HG03064 (cell line): ENCODE data around the gene SCAMP4.

Experiments used
- ATAC-seq: cut with Tn5 transposase; IDR thresholded peaks from one replicate; pipeline ENCODE4 v1.9.1; 2021; ENCODE audit warnings: low read depth; ENCODE audit not compliant: unreplicated experiment

The SCAMP4 gene

DNA sequence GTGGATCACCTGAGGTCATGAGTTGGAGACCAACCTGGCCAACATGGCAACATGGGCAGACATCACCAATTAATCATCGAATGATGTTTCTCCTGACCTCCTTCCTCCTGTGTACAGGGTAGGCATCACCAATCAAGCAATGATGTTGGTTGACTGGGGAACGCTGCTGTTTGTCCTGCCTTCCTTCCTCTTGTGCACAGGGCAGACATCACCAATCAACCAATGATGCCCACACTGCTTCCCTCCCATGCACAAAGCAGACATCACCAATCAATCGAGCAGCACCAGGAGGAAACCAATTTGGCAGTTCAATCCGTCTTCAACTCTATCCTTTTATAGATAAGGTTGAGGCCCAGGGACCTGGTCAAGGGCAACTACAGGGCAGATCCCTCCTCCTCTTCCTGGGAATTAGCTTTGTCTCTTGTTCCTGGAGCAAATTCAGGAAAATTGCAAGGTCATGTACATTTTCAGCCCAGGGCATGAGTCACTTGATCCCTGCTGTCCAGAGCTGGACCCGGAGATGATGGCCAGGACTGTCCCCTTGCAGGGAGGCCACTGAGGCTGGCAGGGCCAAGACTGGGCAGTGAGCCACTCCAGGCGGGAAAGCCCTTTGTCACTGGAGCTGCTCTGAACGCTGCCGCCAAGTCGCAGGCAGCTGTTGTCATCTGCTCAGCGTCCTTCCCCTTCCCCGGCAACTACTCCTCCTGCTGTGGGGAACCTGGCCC lies 30.4 kb downstream of the SCAMP4 start:
- ATAC-seq = no peak

DNA sequence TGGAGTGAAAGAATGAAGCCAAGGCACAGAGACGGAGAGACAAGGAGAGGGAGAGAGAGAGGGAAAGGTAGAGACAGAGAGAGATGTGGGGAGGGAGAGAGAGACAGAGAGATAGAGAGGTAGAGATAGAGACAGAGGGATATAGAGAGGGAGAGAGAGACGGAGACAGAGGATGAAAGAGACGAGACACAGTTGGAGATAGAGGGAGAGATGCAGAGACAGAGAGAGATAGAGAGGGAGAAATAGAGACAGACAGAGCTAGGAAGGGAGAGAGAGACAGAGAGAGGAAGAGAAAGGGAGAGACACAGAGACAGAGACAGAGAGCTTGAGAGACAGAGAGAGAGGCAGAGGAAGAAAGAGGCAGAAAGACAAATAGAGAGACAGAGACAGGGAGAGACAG lies 31.2 kb downstream of the SCAMP4 start:
- no peak for ATAC-seq

DNA sequence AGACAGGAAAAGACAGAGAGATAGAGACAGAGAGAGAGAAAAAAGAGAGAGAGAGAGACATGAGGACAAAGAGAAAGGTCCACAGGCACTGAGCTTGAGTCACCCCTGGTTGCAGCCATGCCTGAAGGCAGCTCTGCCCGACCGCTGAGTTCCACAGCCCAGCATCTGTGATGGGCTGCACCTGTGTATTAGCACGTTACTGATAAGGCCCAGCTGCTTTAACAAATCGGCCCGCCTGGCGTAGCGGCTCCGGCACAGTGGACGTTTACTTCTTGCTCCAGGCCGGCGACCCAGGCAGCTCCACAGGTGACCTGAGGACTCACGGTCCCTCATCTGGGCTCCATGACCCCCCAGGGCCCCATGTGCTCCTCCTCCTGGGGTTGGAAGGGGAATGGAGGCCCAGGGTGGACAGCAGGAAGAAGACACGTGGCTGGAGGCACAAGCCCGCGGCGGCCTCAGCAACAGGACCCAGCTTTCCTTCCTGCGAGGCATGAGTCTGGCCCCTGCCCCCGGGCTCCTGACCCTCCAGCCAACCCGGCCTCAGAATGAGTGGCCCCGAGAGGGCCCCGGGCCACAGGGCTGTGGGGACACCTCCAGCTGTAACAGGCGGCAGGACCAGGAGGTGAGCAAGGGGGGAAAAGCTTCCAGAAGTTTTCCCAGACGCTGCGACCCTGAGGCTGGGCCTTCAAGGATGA lies 31.9 kb downstream of the SCAMP4 start:
- no peak for ATAC-seq

DNA sequence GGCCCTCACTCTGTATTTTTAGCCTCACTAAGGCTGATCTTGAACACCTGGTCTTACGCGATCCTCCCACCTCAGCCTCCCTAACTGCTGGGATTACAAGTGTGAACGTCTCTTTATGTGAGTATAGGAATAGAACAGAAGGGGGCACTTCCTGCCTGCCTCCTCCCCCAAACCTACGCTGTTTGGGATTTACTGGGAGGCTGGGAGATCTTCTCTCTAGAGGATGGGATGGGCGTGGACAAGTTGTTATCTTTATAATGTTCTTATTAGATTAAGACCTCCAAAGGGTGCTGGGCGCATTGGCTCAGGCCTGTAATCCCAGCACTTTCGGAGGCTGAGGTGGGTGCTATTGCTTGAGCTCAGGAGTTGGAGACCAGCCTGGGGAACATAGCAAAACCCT lies 32.9 kb downstream of the SCAMP4 start:
- no peak for ATAC-seq

DNA sequence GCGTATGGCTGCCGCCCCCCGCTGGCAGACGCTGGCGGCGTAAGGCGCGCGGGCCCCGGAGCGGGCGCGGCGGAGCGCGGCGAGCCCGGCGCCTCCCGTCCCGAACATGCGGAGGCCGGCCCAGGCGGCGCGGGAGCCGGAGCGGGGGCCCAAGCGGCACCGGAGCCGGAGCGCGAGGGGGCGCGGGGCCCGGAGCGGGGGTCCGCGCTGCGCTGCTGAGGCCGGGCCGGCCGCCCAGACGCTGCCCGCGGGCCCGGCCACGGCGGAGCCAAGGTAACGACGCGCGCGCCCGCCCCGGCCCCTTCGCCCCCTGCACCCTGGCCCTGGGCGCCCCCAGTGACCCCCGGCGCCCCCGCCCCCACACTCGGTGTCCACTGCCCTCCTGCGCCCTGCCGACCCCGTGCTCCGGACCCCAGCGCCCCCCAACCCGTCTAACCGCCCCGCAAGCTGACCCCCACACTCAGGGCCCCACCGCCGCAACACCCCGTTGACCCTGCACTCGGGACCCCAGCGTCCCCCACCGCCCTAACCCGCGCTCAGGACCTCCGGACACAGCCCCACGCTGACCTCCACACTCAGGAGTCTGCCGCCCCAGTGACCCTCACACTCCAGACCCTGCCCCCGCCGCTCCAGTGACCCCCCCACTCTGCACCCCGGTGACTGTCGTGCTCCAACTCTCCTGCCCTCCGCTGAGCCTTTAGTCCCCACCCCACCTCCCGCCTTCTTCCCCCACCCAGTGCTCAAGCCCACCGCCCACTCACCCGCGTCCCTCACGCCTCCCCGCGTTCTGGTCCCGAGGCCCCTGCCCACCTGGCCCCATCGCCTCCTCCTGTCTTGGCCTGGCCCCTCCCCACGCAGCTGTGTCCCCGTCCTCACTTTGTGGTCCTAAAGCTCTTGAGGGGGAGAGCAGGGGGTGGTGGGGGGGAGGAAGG lies 36.2 kb downstream of the SCAMP4 start, which contains the start of gene CSNK1G2:
Gene CSNK1G2, plus strand, starts transcription at position 27 of the 932 bp plus-strand sequence. CDS start 28,601 bp downstream, outside the sequence.
- ATAC-seq = peak; percentile 44

DNA sequence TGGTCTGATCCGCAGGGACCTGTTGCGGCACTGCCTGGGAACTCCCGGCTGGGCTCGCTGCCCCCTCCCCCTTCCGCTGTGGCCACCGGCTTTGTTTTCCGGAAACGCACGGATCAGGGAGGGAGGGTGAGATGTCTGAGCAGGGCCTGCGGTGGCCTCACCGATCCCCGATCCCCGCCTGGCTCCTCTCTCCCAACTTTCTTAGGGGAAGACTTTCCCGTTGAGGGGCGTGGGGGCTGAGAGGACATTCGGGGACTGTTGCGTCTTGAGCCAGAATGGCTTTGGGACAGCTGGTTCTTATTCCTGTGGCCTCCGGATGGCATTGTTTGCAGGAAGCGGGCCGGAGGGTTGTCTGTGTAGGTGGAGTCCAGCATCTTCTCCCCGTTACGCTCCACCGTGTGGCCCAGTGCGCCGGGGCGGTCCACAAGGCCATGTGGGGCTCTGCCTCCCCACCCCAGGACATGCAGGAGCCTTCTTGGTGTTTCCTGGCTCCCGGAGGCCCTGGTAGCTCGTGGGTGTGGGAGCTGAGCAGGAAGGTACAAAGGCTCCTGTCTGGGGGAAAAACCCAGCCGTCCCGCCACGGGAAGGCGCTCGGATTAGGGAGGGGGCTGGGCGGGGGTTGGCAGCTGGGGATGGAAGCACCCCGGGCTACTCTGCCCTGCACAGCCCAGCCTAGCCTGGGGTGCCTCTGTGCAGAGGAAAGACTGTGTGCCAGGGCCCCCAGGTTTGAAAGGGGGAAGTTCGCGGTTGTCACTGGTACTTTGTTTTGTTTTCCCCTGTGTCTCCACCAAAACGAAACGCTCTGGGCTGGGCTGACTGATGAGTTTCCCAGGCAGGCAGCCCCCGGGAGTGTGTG lies 37.1 kb downstream of the SCAMP4 start:
- no peak for ATAC-seq

DNA sequence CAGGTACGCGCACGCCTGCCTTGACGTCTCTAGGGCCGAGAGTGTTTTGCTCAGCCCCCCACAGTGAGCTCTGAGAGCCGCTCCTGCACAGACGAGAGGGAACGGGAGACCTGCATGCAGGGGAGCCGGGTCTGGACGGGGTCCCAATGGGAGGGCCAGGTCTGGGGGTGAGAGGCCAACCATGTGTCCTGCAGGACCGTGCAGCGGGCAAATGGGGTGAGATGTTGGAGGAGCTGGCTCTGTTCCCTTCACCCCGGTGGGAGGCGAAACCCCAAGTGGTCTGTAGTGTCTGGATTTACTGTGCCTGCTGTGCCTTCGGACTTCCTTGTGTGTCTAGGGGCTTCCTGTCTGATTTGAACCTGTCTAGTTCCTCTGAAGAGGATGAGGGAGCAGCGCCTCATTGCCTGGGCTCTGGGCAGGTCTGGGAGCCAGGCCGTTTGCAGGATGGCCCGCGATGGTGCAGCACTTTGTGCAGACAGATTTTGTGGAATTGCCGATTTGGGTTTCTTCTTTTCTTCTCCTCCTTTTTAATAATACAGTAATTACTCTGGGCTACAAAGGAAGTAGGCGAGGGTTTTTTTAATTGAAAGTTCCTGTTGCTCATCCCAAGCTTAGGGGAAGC lies 37.8 kb downstream of the SCAMP4 start:
- ATAC-seq = no peak

DNA sequence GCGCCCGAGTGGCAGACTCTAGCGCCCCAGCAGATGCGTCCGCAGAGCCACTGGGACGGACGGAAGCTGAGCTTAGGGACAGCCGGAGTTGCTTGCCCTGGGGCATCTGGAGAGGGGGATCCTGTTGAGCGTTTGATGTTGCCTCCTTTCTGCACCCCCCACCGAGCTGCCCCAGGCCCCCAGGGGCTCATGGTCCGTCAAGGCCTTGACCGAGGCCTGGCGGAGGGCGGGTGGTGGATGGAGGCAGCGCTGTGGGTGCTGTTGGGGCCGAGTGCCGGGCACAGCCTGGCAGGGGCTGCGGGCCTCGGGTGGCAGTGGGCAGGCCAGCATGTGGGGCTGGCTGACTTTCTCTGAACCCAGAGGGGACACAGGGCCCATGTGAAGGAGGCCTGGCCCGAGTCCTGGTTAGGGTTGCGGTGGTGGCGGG lies 38.5 kb downstream of the SCAMP4 start:
- ATAC-seq = no peak

DNA sequence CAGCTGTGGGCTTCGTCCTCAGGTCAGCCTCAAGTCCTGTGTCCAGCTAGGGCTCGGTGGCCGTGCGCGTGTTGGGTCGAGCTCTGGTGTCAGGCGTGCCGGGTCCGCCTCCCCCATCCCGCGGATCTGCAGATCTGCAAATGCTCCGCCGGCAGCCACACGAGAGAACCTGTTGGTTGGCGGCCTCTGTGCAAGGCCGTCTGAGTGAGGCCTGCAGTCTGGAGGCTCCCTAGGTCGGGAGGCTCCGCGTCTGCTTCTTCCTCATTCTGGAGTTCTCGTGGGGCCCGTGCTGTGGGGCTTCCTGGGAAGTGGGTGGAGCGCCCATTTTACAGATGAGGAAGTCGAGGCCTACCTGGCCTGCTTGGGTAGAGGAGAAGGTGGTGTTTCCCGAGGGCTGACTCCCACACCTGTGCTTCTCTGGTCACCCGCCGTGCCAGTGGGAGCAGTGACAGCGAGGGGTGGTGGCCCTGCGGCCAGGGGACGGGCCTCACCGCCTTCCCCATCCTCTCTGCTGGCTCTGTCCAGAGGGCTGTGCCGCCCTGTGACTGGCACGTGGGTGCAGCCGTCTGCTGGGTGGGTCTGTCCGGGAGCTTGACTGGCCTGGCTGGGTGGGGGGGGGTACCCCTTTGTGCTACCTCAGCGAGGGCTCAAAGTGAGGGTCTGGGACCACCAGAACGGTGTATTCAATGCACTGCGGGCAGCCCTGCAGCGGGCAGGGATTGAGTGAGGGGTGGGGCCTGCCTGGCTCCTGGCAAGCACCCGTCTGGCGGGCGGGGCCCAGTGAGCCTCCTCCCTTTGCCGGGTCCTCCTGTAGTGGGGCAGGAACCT lies 39.1 kb downstream of the SCAMP4 start:
- ATAC-seq = no peak

DNA sequence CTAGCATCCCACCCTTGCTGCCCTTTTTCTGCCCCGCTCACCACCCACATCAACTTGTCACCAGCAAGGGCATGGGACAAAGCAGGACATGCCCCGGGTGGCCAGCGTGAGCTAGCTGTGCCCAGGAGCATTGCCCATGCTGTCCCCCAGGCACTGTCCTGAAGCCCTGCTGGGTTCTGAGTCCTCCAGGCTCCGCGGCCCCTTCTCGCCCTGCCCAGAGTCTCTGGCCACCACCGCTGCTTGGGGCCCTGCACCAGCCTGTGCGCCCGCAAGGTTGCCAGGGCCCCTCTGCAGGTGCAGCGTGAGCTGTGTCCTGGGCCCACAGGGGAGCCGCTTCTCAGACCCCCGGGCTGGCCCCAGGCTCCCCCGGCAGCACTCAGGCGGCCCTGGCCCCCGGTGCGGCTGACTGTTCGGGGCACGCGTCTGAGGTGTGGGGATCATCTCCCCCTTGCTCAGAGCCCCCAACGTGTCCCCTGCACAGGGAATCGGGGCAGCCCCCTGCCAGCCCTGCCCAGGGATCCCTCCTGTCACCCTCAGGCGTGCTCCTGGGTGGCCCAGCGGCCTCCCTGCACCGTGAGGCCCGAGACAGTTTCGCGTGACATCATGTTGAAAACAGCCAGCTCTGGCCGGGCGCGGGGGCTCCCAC lies 39.8 kb downstream of the SCAMP4 start:
- no peak for ATAC-seq

DNA sequence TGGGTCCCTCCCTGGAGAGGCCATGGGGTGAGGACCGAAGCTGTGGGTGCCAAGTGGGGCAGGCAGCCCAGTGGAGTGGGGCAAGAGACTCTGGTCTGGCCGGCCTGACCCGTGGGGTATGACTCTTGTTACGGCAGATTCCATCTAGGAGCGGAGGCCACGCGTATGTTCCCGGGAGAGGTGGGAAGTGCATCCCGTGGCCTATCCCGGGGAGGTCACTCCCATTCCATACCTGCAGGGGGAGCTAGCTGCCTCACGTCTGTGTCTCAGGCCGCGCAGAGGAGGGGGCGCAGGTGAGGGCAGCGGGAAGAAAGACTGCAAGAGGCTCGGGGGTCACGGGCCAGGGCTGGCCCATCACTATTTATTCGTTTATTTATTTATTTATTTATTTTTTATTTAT lies 40.7 kb downstream of the SCAMP4 start:
- ATAC-seq = no peak

DNA sequence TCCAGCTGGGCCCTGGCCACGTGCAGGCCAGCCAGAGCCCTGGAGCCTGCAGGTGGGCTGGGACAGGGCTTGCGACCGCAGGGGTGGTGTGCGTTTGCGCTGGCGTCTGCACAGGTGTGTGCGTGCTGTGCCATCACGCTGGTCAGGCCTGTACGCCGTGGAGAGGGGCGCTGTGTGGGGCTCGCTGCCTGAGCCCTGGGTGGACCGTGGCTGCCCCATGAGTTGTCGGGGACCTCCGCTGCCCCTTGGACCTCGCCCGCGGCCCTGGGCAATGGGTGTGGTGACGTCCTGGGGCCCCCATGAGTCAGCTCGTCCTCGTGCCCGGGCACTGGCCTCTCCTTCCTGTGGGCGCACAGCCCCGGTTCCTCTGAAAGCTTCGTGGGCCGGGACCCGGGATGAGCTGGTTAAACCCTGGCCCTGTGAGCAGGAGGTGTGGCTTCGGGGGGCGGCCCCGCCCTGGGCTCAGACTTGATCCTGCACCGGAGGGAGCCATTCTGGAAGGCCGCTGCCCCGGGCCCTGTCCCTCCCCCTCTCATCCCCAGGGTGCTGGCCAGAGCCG lies 42.5 kb downstream of the SCAMP4 start:
- ATAC-seq = no peak

DNA sequence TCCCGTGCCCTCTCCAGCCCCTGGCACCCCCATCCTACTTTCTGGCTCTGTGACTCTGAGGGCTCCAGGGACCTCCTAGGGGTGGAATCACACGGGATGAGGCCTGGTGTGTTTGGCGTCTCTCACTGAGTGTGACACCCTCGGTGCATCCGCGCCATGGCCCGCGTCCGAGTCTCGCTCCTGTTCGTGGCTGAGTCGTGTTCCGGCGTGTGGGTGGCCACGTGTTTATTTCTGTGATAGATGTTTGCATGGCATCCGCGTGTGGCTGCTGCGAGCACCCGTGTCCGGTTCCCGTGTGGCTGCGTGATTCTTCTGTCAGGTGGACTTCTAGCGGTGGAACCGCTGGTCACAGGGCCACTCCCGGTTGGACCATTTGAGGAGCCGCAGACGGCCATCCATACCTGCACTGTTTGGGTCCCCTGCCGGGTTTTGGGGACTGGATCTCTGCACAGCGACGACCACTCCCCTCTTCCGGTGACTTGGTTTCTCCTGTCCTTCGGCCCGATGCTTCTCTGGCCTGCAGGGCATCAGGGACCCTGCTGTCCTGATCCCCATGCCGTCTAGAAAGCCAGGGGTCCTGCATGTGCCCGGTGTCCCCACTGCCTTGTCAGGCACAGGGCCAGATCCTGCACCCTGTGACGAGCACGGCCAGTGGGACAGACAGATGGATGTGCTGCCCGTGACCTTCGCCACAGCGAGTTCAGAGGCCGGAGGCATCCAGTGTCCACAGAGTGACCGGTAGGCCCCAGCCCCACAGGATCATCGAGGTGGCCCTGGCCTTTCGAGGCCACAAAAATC lies 44.3 kb downstream of the SCAMP4 start:
- no peak for ATAC-seq

DNA sequence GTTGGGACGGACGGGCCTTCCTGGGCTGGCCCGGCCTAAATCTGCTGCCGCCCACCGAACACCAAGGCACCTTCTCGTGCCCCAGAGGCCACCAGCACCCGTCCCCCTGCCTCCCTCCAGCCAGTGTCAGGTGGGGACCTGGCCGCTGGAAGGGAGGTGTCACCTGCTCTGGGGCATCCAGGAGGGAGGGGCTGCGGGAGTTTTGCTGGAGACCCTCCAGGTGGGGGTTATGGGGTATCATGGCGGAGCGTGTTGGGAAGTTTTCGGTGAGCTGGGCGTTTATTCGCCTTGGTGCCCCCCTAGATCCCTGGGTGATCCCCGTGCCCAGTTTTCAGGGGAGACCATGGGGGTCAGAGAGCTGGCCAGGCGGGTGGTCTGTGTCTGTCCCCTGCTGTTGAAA lies 45.4 kb downstream of the SCAMP4 start:
- ATAC-seq = no peak

DNA sequence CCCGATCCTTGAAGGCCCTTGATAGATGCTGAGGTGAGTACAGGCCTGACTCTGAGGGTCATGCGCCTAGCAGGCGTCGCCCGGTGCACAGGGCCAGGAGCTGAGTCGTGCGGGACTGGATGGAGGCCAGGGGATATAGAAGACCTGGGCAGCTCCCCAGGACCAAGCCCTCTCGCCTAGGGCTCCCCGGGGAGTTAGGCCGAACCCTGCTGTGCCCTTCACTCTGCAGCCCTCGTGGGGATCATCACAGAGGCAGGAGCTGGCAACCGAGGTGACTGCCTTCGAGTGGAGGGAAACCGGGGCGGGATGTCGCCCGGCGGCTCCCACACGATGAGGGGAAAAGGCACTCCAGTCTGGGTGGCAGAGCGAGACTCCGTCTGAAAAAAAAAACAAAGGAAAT lies 47.4 kb downstream of the SCAMP4 start:
- no peak for ATAC-seq

DNA sequence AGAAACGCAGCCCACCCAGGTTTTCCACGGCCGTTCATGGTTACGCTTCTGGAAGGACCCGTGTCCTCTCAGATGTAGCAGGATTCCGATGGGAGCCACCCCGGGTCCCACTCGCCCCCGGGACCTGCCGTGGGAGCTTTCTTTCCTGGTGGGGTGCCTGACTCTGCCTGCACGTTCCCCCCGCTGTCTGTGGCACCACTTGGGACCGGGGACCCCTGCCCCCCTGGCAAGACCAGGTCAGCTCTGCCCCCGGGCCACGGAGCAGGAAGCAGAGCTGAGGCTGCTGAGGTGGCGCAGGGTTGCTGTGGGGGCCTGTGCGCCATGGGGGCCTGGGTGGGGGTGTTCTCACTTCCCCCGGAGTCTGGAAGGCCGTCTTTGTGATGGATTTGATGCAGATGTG lies 47.8 kb downstream of the SCAMP4 start:
- ATAC-seq = no peak

DNA sequence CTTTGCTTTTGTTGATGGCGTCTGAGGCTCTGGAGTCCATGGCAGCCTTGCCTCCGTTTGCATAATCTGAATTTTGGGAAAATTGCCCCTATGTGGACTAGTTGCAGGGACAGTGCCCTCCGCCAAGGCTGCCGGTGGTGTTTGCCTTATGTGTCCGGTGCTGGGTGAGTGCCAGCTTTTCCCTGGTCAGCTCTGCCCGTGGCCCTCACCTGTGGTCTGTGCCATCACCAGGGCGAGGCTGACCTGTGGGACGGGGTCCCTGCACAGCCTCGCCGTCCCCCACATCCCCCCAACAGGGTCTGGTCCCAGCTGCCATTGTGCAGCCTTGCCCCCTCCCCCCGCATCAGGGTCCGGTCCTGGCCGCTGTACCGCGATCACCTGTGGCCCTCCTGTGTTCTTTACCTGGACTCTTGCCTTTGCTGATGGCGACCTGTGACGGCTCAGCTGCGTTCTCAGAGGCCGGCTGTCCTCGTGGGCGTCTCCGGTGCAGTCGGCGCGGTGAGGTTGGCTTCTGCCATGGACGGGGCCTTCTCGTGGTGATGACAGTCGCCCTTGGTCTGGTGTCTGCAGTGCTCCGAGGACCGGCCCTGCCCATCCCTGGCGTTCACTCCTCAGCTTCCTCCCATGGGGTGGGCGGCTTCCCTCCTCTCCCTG lies 48.4 kb downstream of the SCAMP4 start:
- ATAC-seq = no peak
